Measurements from ENCODE around the gene KCNQ1OT1.
A peak's percentile ranks its signal among the peaks of the same experiment; 100 is the strongest.

KCNQ1OT1 gene

DNA sequence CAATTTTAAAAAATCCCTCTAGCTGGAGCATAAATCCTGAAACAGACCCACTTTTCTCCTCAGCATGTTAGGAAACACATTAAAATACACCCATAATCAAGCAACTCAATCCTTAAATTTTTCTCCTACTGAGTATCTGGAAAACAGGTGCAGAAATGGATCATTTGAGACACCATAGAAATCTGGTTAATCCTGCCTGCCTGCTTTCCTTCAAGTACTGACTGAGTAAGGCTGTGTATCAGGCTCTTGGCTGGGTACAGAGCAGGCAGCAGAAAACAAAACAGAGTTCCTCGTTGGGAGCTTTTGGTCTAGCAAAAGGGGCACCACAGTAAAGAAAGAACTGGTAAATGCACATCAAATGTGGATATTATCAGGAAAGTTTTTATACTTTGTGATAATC lies 1.9 kb downstream of the KCNQ1OT1 start:
- TF ChIP-seq EZH2 (IDR thresholded peaks at IDR 0.05; ENCODE audit: borderline replicate concordance, low read length) = no peak
- Histone ChIP-seq H3K9me3 (ENCODE audit: low read length) (no peaks in the 10 kb centered on the region), H4K20me1 (ENCODE audit: insufficient read depth, low read length) (no peaks in the 10 kb centered on the region), H3K4me3 (ENCODE audit: low read depth, low read length, poor library complexity, severe bottlenecking) (peak overlapping the region; percentile 85), H2AFZ (ENCODE audit: low read length) (no peak overlapping the region), H3K27ac (ENCODE audit: low read depth, low read length, poor library complexity, severe bottlenecking) (no peak overlapping the region), H3K27me3 (ENCODE audit: insufficient read depth, low read length) (no peaks in the 10 kb centered on the region), H3K36me3 (ENCODE audit: insufficient read depth, low read length) (no peaks in the 10 kb centered on the region), H3K4me1 (ENCODE audit: insufficient read depth, low read length, severe bottlenecking) (peaks cover 68% of the 10 kb centered on the region), H3K9me2 (ENCODE audit: low read depth, low read length) (no peaks in the 10 kb centered on the region), H3K9ac (ENCODE audit: low read length) (peak overlapping the region; percentile 81; the same call in 1 of the 2 replicates), H3K79me2 (ENCODE audit: insufficient read depth, low read length) (peaks cover 21% of the 10 kb centered on the region), H3K4me2 (ENCODE audit: low read length) (peak overlapping the region; percentile 78), H3F3A (ENCODE audit: insufficient read depth, low read length) (no peaks in the 10 kb centered on the region)

GRCh38 chr11:2696455-2696854 lies 3.3 kb downstream of the KCNQ1OT1 start:
- no peaks in the 10 kb centered on the region for H3F3A ChIP-seq (ENCODE audit: insufficient read depth, low read length)
- peaks cover 62% of the 10 kb centered on the region for H3K4me1 ChIP-seq (ENCODE audit: insufficient read depth, low read length, severe bottlenecking)
- no peaks in the 10 kb centered on the region for H3K27me3 ChIP-seq (ENCODE audit: insufficient read depth, low read length)
- H3K9me2 ChIP-seq (ENCODE audit: low read depth, low read length) = no peaks in the 10 kb centered on the region
- H3K9ac ChIP-seq (ENCODE audit: low read length) = no peak overlapping the region
- peaks cover 21% of the 10 kb centered on the region for H3K79me2 ChIP-seq (ENCODE audit: insufficient read depth, low read length)
- no peak overlapping the region for H3K4me3 ChIP-seq (ENCODE audit: low read depth, low read length, poor library complexity, severe bottlenecking)
- no peaks in the 10 kb centered on the region for H3K9me3 ChIP-seq (ENCODE audit: low read length)
- no peak overlapping the region for H2AFZ ChIP-seq (ENCODE audit: low read length)
- peak overlapping the region; percentile 78; the same call in 1 of the 2 replicates for H3K4me2 ChIP-seq (ENCODE audit: low read length)
- H4K20me1 ChIP-seq (ENCODE audit: insufficient read depth, low read length) = no peaks in the 10 kb centered on the region
- H3K36me3 ChIP-seq (ENCODE audit: insufficient read depth, low read length) = no peaks in the 10 kb centered on the region
- no peak overlapping the region for H3K27ac ChIP-seq (ENCODE audit: low read depth, low read length, poor library complexity, severe bottlenecking)
- TF ChIP-seq, protein P1, sequence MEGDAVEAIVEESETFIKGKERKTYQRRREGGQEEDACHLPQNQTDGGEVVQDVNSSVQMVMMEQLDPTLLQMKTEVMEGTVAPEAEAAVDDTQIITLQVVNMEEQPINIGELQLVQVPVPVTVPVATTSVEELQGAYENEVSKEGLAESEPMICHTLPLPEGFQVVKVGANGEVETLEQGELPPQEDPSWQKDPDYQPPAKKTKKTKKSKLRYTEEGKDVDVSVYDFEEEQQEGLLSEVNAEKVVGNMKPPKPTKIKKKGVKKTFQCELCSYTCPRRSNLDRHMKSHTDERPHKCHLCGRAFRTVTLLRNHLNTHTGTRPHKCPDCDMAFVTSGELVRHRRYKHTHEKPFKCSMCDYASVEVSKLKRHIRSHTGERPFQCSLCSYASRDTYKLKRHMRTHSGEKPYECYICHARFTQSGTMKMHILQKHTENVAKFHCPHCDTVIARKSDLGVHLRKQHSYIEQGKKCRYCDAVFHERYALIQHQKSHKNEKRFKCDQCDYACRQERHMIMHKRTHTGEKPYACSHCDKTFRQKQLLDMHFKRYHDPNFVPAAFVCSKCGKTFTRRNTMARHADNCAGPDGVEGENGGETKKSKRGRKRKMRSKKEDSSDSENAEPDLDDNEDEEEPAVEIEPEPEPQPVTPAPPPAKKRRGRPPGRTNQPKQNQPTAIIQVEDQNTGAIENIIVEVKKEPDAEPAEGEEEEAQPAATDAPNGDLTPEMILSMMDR (IDR thresholded peaks at IDR 0.05; ENCODE audit: low read length) = no peak
- no peak for TF ChIP-seq EZH2 (IDR thresholded peaks at IDR 0.05; ENCODE audit: borderline replicate concordance, low read length)

- H4K20me1 ChIP-seq (ENCODE audit: insufficient read depth, low read length) = no peaks in the 10 kb centered on the region
- H3K4me2 ChIP-seq (ENCODE audit: low read length) = no peak overlapping the region
- no peaks in the 10 kb centered on the region for H3K27me3 ChIP-seq (ENCODE audit: insufficient read depth, low read length)
- H3K9me3 ChIP-seq (ENCODE audit: low read length) = no peaks in the 10 kb centered on the region
- no peak overlapping the region for H2AFZ ChIP-seq (ENCODE audit: low read length)
- H3K36me3 ChIP-seq (ENCODE audit: insufficient read depth, low read length) = no peaks in the 10 kb centered on the region
- no peak overlapping the region for H3K9ac ChIP-seq (ENCODE audit: low read length)
- no peak for TF ChIP-seq EZH2 (IDR thresholded peaks at IDR 0.05; ENCODE audit: borderline replicate concordance, low read length)
- TF ChIP-seq, protein P1 (IDR thresholded peaks at IDR 0.05; ENCODE audit: low read length) = no peak
- H3K27ac ChIP-seq (ENCODE audit: low read depth, low read length, poor library complexity, severe bottlenecking) = peak overlapping the region; percentile 13
- no peak overlapping the region for H3K4me3 ChIP-seq (ENCODE audit: low read depth, low read length, poor library complexity, severe bottlenecking)
- H3F3A ChIP-seq (ENCODE audit: insufficient read depth, low read length) = no peaks in the 10 kb centered on the region
- H3K4me1 ChIP-seq (ENCODE audit: insufficient read depth, low read length, severe bottlenecking) = peaks cover 56% of the 10 kb centered on the region
- peaks cover 21% of the 10 kb centered on the region for H3K79me2 ChIP-seq (ENCODE audit: insufficient read depth, low read length)
- H3K9me2 ChIP-seq (ENCODE audit: low read depth, low read length) = no peaks in the 10 kb centered on the region
Observed at GRCh38 chr11:2694995-2695939, 4.5 kb downstream of the KCNQ1OT1 start.

Data from OCI-LY1 (cell line).